GM18517 (cell line): Measurements from ENCODE around the gene CACNA1A.

Experiments
- ATAC-seq: cut with Tn5 transposase; IDR thresholded peaks from one replicate; pipeline ENCODE4 v1.9.1; 2021; ENCODE audit warnings: mild to moderate bottlenecking, moderate library complexity; ENCODE audit not compliant: unreplicated experiment

The CACNA1A gene

DNA sequence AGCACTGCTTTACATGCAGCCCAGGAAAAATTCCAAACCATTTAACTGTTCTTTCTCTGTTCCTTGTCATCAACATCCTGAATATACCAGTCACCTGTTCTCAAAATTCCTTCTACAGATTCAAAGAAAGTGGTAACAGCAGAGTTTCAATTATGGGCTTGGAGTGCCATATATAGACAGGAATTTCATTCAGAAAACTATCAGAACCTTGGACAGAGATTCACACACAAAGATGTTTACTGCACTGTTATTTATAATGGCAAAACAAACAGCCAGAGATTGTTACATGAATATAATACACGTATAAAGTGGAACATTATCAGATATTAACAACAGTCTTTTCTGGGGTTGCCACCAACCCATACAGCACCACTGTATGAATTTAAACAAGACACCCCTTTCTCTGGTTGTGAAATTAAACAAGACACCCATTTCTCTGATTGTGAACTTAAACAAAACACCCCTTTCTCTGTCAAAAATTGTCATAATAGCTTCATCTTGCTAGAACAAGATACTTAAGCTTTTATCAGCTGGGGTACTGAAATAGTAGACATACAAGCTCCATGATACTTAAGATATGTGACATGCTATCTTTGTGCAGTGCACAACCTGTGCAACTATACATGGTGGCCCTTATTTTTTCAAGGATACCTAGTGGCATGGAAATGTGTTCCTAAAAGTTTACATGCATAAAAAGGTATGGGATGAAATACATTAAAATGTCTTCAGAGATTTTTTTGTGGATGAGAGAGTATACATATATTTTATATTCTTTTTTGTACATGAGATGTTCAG, 12.6 kb downstream of the CACNA1A start:
- ATAC-seq: no peak

DNA sequence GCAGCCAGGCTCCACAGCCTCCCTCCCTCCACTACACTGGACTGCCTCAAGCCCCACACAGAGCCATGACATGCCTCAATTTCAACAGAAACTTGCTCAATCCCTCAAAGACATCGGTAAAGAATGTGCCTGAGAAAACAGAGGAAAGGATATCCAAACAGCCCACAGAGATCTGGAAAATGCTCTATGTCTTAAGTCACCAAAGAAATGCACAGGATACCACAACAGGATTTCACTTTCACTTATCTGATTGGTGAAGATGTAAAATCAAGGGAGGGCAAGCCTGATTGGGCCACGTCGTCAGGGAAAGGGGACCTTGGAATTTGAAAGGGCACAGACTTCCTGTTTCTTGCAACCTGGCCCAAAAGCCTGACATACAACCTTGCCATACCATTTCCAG, 14.2 kb downstream of the CACNA1A start:
- ATAC-seq: no peak

DNA sequence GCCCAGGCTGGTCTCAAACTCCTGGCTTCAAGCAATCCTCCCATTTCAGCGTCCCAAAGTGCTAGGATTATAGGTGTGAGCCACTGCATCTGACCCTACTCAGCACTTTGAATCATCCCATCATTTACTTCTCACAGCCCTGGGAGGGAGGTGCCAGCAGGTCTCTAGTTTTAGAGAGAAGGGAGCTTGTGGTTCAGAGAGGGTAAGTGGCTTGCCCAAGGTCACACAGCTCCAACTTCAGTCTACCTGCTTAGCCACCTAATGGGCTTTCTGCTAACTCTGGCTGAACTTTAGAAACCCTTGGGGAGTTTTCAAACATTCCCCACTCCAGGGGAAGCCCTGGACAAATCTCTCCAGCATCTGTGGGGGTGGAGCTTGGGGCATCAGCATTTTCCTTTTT, 18.3 kb downstream of the CACNA1A start:
- ATAC-seq: no peak

DNA sequence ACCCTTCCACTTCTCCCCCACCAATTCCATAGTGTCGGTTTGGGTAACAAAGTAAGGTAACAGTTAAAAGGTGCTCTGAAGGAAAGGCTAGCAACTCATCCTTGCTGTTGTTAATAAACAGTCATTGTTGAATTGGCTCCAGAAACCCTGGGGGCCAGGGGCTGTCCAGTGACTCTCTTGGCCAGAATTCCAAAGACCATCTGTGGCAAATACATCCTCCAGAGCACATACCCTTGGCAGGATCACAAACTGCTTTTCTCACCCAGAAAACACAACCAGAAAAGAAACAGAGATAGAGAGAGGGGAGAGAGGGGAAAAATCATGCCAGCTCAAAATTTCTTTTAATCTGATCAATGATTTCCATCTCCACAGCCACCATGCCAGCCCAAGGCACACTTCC, 22.1 kb downstream of the CACNA1A start:
- ATAC-seq: no peak

DNA sequence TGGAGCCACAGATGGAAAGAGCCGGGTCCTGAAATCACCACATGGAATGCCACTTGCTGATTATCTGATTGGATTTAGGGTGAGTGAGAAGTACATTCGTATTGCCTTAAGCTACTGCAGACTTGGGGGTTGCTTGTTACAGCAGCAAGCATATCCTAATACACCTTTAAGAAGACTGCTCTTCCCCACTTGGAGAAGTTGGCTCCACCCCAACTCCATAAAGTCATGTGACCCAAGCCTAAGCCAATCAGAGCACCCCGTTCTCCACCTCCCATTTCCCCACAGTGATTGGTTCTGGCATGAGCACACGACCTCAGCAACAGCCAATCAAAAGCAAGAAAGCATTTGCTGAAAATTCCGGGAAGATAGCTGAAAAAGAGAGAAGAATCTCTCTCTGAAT, 23.1 kb downstream of the CACNA1A start:
- no peak for ATAC-seq

DNA sequence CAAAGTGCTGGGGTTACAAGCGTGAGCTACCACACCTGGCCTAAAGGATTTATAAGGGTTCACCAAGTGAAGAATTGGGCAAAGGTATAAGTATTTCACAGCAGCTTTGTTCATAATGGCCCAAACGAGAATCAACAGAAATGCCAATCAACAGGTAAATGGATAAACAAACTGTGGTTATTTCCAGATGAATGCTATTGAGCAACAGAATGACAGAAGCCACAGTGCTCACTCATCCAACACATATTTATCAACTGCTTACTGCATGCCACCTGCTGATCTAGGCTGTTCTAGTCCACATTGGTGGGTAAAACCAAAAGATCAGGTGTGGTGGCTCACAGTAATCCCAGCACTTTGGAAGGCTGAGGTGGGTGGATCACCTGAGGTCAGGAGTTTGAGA, 27.7 kb downstream of the CACNA1A start:
- ATAC-seq: no peak

DNA sequence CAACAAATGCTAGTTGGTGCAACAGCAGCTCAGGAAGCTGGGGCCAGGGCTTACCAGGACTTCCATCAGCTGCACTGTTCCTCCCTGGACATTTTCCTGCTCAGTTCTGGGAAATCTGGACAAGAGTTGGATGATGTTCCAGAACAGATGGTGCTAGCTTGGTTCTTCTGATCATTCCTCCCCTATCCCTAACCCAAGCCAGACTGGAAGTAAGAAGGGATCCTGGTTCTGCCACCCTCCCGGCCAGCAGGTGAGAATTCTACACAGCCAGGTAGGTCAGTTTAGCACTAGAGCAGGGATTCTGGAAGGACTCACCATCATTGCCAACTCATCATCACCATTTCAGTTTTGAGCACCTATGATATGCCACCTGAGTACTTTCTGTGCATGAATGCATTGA, 30.2 kb downstream of the CACNA1A start:
- ATAC-seq: no peak

DNA sequence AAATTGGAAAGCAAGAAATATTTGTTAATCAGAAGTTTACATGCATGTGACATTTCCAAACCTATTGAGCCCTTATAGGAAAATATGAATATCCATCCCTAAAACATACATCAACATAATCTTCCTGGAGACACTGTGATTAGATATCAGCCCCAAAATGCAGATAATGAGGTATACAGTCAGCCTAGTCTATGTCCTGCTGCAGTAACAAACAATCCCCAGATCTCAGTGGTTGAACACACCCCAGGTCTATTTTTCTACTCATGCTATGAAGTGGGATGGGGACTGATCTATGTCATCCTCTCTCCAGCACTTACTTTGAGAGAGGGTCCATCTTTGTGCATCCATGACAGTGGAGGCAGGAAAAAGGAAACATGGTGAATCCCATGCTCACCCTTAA, 31.2 kb downstream of the CACNA1A start:
- no peak for ATAC-seq

DNA sequence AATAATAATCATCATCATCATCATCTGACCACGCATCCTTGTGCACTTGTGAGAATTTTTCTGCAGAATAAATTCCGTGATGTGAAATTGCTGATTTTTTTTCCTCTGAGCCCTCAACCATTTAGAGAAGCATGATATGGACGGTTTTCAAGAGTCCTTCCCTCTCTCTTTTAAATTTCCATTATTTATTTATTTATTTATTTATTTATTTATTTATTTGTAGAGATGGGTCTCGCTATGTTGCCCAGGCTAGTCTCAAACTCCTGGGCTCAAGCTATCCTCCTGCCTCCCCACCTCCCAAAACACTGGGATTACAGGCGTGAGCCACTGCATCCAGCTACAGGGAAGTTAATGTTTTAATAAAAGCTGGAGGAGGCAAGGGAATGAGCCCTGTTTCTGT, 39.6 kb downstream of the CACNA1A start:
- ATAC-seq: no peak

DNA sequence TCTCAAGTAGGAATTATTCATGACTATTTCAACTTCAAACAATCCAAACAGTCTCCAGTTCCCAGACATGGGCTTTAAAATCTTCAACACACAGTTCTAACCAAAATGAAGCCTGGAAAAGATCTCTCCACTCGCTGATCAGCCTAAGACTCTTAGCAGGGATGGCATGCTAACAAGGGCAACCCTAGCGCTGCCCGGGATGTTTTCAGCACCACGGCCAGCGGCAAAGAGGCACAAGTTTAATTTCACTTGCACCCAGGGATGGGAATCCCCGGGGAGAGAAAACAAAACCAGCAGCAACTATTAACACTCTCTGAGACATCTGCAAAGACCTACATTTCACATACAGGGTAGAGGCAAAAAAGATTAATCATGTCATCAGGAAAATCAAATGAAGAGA, 43.0 kb downstream of the CACNA1A start:
- no peak for ATAC-seq

DNA sequence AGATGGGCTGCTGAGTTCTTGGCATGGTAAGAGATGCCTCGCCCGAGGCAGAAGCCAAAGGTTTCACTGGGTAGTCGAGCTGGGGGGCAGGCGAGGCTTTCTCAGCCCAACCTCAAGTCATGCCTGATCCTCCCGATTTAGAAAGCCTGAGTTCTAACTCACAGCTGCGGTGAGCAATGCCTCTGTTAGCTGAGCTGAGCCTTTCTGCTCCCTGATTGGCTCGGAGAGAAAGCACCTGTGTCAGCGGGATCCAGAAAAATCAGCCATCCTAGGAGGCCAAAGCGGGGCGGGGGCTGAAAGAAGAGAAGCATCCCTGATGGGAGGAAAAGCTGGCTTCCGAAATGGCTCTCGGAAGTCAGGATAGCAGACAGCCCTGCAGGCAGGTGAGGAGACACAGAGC, 44.7 kb downstream of the CACNA1A start:
- no peak for ATAC-seq

DNA sequence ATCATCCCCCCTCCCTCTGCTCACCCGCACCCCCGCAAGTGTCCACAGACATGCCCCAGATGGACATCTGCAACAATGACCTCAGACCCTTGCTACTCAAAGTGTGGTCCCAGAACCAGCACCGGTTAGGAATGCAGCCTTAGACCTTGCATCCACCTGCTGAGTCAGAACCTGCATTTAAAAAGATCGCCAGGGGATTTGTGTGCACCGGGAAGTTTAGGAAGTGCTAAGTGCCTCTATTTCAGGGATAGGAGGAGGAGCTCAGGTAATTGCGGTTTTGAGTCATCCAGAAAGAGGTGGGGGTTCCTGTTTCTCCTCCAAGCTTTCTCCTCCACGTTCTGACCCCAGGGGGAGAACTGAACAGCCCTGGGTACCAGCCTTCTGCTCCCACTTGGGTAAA, 46.2 kb downstream of the CACNA1A start:
- ATAC-seq: no peak

DNA sequence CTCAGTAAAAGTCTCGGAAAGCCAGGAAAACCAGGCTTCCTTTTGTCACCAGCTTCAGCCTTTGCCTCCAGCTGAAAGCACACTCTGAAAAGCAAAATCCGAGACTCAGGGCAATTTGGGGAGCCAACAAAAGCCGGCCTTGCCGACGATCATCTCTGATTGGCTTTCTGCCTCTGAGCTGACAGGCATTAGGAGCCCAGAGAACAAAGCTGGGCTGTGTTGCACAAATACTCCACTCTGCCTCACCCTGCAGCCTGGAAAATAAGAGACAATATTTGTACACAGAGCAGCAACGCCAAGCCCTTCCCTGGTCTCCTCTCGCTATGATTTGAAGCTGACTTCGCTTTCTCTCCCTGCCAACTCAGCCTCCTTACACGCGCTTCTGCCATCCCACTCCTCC, 46.9 kb downstream of the CACNA1A start:
- ATAC-seq: no peak

DNA sequence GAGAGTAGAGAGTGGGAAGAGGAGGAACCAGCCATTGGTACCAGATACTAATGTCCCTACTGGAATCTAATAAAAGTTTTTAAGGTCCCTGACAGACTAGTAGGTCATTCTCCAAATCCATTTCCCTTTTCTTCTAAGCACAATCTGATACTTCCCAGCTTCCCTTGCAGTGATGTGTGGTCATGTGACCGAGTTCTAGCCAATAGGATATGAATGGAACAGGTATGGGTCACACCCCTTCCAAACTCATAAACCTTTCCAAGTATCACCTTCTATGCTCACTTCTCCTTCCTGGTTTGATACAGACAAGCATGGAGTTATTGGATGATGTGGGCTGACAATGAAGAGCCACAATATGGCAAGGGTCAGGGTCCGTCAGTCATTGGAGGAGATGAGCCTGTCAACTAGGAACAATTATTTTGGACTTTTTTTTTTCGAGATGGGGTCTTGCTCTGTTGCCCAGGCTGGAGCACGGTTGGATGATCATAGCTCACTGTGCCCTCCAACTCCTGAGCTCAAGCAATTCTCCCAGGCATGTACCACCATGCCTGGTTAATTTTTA, 54.8 kb downstream of the CACNA1A start:
- ATAC-seq: no peak

DNA sequence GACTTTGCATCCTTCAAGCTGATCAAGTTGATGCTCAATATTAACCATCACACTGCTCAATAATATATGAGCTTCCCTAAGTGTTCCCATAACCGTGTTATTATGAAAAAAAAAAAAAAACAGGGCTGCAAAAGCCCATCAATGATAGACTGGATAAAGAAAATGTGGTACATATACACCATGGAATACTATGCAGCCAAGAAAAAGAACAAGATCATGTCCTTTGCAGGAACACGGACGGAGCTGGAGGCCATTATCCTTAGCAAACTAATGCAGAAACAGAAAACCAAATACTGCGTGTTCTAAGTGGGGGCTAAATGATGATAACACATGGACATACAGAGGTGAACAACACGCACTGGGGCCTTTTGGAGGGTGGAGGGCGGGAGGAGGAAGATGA, 58.3 kb downstream of the CACNA1A start:
- no peak for ATAC-seq

DNA sequence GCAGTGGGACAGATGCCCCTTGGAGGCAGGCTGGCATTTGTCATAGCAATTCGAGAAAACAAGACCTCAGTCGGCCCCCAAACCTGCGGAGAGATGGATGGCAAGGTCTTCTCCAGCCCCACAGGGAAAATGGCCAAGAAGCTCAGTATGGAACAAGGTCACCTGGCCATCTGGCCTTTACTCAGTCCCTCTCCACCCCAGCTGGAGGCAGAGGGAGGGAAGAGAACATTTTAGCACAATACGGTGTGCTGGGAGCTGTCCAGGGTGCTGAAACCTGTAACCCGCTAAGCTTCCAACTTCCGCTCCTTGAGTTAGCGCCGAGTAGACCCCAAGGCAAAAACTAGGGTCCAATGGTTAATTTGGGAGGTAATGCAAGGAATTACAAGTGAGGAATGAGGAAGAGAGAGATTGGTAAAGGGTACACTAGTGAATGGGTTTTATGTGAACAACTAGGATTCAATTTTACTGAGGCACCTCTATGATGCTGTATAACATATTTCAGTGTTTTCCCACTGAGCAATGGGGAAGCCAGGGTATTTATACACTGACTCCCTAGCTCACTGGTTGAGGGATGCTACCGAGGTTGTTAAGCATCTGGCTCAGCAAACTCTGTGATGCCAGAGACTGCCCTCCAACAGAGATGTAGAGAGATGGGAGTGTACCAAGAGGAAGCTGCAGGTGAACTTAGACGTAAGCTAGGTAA, 64.3 kb downstream of the CACNA1A start:
- no peak for ATAC-seq

DNA sequence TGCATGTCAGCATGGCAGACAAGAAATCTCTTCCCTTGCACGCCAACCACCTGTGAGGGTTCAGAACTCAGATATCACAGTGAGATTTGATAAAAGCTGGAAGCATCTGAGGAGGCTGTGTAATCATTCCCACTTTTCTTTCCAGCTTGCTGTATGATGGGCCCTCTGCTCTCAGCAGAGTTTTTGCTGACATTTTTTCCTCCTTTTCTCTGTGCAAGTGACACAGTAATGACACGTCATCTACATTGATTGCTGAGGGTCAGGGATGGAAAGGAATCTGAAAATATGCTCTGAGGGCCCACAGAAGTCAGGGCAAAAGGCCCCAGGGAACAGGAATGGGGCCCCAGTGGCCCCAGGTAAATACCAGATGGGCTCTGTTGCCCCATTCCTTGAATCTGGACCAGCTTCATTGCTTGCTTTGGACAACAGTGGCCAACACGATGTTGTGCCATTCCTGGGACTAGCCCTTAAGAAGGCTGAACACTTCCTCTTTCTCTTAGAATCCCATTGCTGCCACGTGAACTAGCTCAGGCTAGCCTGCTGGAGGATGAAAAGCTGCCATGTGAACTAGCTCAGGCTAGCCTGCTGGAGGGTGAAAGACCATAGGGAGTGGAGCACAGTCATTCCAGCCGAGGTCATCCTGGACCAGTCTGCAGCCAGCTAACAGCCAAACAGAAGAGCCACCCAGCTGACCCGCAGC, 68.2 kb downstream of the CACNA1A start:
- no peak for ATAC-seq

DNA sequence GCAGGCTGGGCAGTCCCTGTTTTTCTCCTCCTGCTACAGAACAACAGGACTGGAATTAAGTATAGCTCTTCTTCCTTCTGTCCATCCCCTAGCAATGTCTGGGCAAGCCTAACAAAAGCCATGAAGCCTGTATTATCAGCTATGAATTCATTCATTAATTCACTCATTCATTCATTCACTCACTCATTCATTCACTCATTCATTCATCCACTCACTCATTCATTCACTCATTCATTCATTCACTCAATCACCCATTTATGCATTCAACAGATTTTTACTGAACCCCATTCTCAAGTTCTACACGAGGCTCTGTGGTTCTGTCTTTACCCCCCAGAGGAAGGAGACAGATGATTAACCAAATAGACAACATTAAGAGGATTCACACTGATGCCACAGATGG, 69.9 kb downstream of the CACNA1A start:
- no peak for ATAC-seq

DNA sequence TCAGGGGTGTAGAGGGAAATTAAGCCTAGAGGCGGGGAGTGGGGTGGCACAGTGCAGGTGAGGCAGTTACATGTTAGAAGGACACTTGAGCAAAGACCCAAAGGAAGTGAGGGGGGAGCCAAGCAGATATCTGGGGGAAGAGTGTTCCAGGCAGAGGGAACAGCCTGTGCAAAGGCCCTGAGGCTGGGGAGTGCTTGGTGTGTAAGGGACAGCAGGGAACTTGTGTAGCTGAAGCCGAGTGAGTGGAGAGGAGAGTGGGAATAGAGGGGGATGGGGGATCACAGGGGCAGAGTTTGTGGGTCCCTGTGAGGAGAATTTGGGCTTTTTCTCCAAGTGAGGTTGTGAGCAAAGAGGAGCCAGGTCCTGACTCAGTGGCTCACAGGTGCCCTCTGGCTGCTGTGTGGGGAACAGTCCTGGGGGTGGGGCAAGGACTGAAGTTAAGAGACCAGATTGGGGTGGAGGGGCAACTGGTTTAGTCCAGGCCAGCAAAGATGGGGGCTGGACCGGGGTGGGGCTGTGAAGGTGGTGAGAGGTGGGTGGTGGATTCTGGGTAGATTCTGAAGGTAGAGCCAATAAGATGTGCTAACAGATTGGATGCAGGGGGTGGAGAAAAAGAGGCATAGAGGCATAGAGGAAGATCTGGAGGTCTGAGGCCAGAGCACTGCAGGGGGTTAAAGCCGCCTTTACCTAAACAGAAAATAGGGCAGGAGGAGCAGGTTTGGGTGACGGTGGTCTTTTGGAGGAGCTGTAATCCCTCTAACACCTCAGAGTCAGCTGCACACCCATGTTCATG, 75.3 kb downstream of the CACNA1A start:
- no peak for ATAC-seq

DNA sequence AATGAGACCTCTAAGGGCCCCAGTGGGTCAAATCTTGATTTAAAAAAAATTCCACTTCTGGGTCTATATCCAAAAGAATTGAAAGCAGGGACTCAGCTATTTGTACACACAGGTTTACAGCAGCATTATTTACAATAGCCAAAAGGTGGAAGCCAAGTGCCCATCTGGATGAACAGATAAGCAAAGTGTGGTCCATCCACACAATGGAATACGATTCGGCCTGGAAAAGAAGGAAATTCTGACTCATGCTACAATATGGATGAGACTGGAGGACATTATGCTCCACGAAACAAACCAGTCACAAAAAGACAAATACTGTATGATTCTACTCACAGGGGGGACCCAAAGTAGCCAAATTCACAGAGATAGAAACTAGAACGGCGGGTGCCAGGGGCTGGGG, 76.7 kb downstream of the CACNA1A start:
- no peak for ATAC-seq

DNA sequence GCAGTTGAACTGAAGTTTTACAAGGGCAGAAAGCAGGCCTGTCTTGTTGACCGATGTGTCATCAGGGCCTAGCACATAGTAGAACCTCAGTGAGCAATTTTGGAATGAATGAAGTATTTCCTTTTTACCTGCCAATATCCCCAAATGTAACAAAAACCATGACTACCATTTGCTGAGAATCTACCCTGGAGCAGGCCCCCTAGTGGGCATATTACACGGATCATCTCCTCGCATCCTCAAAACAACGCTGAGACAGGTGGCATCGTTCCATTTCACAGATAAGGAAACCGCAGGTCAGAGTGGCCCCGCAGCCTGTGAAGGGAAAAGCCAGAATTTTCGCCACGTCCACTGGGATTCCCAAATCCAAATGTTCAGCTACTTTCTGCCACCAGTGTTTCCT, 77.9 kb downstream of the CACNA1A start:
- ATAC-seq: no peak
